Measurements from ENCODE around the gene BANP.

GRCh38 chr16:88068476-88069396, 117.5 kb downstream of the BANP start:
- TF ChIP-seq CTCF (conservative IDR thresholded peaks at IDR 0.05): no peak
- no peak for TF ChIP-seq ZFX (IDR thresholded peaks at IDR 0.05)

All from C4-2B (cell line).